Measurements from ENCODE around the gene CD247.

CD247 gene

GRCh38 chr1:167477986-167478385 is 40.3 kb downstream of the CD247 start:
- ChIA-PET POLR2A (no interaction called here), CTCF (no interaction called here)
- no peak overlapping the region for H3K4me3 ChIP-seq (ENCODE audit: low read depth, low read length)
- TF ChIP-seq KLF1 (tag by site-specific recombination; IDR thresholded peaks at IDR 0.05) (no peak), ZIC2 (tag by site-specific recombination; IDR thresholded peaks at IDR 0.05) (no peak), ZNF658 (tag by site-specific recombination; IDR thresholded peaks at IDR 0.05) (no peak)
- no peaks in the 10 kb centered on the region for H3K9me3 ChIP-seq (ENCODE audit: control insufficient read depth, insufficient read depth, low read depth, low read length)
- no peaks in the 10 kb centered on the region for H3K36me3 ChIP-seq (ENCODE audit: control insufficient read depth in 2 of 2, insufficient read depth in 1 of 2, low read length in 2 of 2)
- no peak overlapping the region for H3K27ac ChIP-seq (ENCODE audit: extremely low read depth, low read depth, low read length)
- H3K4me1 ChIP-seq (ENCODE audit: control insufficient read depth, insufficient read depth, low read length): no peaks in the 10 kb centered on the region

DNA sequence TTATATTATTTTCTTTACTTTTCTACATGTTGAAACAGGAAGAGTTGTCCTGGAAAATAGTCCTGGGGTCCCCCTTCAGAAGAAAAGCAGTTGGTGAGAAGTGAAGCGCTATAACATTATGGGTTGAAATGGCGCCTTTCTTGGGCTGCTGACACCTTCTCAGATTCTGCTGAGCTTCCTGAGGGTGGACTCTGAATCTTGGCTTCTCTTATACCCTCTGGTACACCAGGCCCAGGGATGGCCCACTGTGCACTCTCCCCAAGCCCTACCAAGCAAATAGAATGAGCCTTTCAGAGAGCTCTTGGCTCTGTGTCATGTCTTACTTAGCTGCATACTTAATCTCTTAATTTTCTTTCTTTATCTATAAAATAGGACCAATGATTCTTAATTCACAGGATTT is 42.3 kb downstream of the CD247 start:
- no peaks in the 10 kb centered on the region for H3K36me3 ChIP-seq (ENCODE audit: control insufficient read depth in 2 of 2, insufficient read depth in 1 of 2, low read length in 2 of 2)
- H3K4me3 ChIP-seq (ENCODE audit: low read depth, low read length): no peak overlapping the region
- TF ChIP-seq, protein P1, sequence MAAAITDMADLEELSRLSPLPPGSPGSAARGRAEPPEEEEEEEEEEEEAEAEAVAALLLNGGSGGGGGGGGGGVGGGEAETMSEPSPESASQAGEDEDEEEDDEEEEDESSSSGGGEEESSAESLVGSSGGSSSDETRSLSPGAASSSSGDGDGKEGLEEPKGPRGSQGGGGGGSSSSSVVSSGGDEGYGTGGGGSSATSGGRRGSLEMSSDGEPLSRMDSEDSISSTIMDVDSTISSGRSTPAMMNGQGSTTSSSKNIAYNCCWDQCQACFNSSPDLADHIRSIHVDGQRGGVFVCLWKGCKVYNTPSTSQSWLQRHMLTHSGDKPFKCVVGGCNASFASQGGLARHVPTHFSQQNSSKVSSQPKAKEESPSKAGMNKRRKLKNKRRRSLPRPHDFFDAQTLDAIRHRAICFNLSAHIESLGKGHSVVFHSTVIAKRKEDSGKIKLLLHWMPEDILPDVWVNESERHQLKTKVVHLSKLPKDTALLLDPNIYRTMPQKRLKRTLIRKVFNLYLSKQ (tag by site-specific recombination; IDR thresholded peaks at IDR 0.05; ENCODE audit: borderline replicate concordance): no peak
- TF ChIP-seq ZNF341 (tag by site-specific recombination; IDR thresholded peaks at IDR 0.05; ENCODE audit: low read depth) (no peak), RBAK (tag by site-specific recombination; IDR thresholded peaks at IDR 0.05) (no peak), GLI2 (tag by site-specific recombination; IDR thresholded peaks at IDR 0.05; ENCODE audit: borderline replicate concordance, low read depth) (no peak), ZBTB20 (tag by site-specific recombination; IDR thresholded peaks at IDR 0.05) (no peak), ZNF513 (tag by site-specific recombination; IDR thresholded peaks at IDR 0.05) (no peak), HIC1 (tag by site-specific recombination; IDR thresholded peaks at IDR 0.05) (no peak), ZNF514 (tag by site-specific recombination; IDR thresholded peaks at IDR 0.05) (no peak), KLF8 (tag by site-specific recombination; IDR thresholded peaks at IDR 0.05) (no peak), ZNF830 (tag by site-specific recombination; IDR thresholded peaks at IDR 0.05; ENCODE audit: low read depth) (no peak), ZNF112 (tag by site-specific recombination; IDR thresholded peaks at IDR 0.05) (no peak), ZNF530 (tag by site-specific recombination; IDR thresholded peaks at IDR 0.05; ENCODE audit: low read depth) (no peak), OSR2 (tag by site-specific recombination; IDR thresholded peaks at IDR 0.05) (no peak), ZNF488 (tag by site-specific recombination; IDR thresholded peaks at IDR 0.05) (no peak), ZXDB (tag by site-specific recombination; IDR thresholded peaks at IDR 0.05) (no peak)
- TF ChIP-seq, protein P2, sequence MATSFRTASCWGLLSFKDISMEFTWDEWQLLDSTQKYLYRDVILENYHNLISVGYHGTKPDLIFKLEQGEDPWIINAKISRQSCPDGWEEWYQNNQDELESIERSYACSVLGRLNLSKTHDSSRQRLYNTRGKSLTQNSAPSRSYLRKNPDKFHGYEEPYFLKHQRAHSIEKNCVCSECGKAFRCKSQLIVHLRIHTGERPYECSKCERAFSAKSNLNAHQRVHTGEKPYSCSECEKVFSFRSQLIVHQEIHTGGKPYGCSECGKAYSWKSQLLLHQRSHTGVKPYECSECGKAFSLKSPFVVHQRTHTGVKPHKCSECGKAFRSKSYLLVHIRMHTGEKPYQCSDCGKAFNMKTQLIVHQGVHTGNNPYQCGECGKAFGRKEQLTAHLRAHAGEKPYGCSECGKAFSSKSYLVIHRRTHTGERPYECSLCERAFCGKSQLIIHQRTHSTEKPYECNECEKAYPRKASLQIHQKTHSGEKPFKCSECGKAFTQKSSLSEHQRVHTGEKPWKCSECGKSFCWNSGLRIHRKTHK (tag by site-specific recombination; IDR thresholded peaks at IDR 0.05): no peak
- ChIA-PET POLR2A (no interaction called here), CTCF (interaction anchor here (0.7 kb wide), 1 partner anchor 65 kb away, joined by 4 read pairs; no protein-coding TSS in a partner anchor)
- no peaks in the 10 kb centered on the region for H3K9me3 ChIP-seq (ENCODE audit: control insufficient read depth, insufficient read depth, low read depth, low read length)
- H3K27ac ChIP-seq (ENCODE audit: extremely low read depth, low read depth, low read length): no peak overlapping the region
- no peaks in the 10 kb centered on the region for H3K4me1 ChIP-seq (ENCODE audit: control insufficient read depth, insufficient read depth, low read length)
